Measurements from ENCODE around the gene IL13RA1.
A peak's percentile ranks its signal among the peaks of the same experiment; 100 is the strongest.
"Not testable (repeated sequence)": the region's sequence is repeated elsewhere in the genome, so short reads cannot be mapped to it uniquely, and the experiment has no call there.

IL13RA1 gene

DNA sequence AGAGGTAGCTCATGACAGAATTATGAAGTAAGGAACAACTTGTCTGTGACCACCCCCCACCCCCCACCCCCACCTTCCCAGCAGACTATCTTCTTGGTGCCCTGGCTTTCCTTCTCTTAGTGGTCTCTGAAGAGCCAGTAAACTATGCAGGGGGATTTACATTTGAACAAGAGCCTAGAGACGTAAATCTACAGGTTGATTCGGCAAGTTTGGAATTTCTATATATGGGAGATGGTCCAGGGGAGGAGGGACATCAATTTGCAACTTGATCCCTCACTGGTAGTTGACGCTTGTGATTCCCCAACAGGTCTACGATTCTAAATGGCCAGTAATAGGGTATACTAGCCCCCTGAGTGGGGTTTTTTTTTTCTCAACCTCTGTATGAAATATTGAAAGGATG lies 36.7 kb downstream of the IL13RA1 start:
- no peak overlapping the region for H3K4me3 ChIP-seq (ENCODE audit: low read length)
- DNase-seq (ENCODE audit: low read depth, low spot score), result no peak

- no peak for DNase-seq (ENCODE audit: low read depth, low spot score)
- H3K4me3 ChIP-seq (ENCODE audit: low read length), result no peak overlapping the region
These were observed 42.8 kb downstream of the IL13RA1 start for GRCh38 chrX:118770133-118770760.

GRCh38 chrX:118772051-118772450 lies 44.6 kb downstream of the IL13RA1 start:
- H3K4me3 ChIP-seq (ENCODE audit: low read length), result no peak overlapping the region
- DNase-seq (ENCODE audit: low read depth, low spot score), result no peak

GRCh38 chrX:118773782-118774181 lies 46.4 kb downstream of the IL13RA1 start:
- no peak for DNase-seq (ENCODE audit: low read depth, low spot score)
- H3K4me3 ChIP-seq (ENCODE audit: low read length), result no peak overlapping the region

DNA sequence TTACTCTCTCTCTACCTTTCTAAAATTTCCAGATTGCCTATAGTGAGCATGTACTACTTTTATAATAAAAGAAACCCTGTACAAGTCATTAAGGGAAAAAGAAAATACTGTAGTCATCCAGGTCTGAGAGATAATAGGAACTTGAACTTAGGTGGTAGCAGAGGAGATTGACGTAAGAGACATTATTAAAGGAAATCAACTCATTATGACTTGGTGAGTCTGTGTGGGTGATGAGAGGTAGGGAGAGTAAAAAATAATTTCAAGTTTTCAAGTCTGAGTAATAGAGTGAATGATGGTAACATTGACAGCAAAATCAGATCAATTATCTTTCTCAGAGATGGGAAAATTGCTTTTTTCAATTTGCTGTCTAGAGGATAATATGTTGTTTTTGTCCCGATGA lies 52.2 kb downstream of the IL13RA1 start:
- H3K4me3 ChIP-seq (ENCODE audit: low read length), result no peak overlapping the region
- no peak for DNase-seq (ENCODE audit: low read depth, low spot score)

DNA sequence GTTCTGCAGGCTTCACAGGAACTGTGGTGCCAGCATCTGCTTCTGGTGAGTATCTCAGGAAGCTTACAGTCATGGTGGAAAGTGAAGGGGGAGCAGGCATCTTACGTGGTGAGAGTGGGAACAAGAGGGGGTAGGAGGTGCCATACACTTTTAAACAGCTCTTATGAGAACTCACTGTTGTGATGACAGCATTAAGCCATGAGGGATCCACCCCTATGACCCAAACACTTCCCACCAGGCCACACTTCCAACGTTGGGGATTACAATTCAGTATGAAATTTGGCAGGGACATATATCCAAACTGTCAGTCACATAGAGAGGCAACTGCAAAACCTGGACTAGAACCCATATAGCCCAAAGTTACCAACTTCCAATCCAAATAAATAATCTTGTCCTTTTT lies 53.1 kb downstream of the IL13RA1 start:
- H3K4me3 ChIP-seq (ENCODE audit: low read length), result no peak overlapping the region
- DNase-seq (ENCODE audit: low read depth, low spot score), result no peak

GRCh38 chrX:118780911-118781310 lies 53.5 kb downstream of the IL13RA1 start:
- DNase-seq (ENCODE audit: low read depth, low spot score), result no peak
- no peak overlapping the region for H3K4me3 ChIP-seq (ENCODE audit: low read length)

- no peak overlapping the region for H3K4me3 ChIP-seq (ENCODE audit: low read length)
- no peak for DNase-seq (ENCODE audit: low read depth, low spot score)
These were observed 68.3 kb downstream of the IL13RA1 start for GRCh38 chrX:118795528-118796280.

GRCh38 chrX:118802857-118803256 lies 75.5 kb downstream of the IL13RA1 start:
- no peak for DNase-seq (ENCODE audit: low read depth, low spot score)

GRCh38 chrX:118807151-118808017 lies 80.0 kb downstream of the IL13RA1 start:
- DNase-seq (ENCODE audit: low read depth, low spot score), result peak; percentile 16

More at GRCh38 chrX:118802857-118803256, 75.5 kb downstream of the IL13RA1 start:
- H3K4me3 ChIP-seq (ENCODE audit: low read length), result no peak overlapping the region

DNA sequence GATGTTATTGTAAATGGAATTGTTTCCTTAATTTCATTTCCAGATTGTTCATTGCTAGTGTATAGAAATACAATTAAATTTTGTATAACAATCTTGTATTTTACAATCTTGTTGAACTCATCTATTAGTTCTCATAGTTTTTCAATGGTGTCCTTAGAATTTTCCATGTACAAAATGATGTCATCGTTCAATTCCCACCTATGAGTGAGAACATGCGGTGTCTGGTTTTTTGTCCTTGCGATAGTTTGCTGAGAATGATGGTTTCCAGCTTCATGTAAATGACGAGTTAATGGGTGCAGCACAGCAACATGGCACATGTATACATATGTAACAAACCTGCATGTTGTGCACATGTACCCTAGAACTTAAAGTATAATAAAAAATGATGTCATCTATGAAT lies 89.9 kb downstream of the IL13RA1 start:
- not testable (repeated sequence) for H3K4me3 ChIP-seq (ENCODE audit: low read length); DNase-seq (ENCODE audit: low read depth, low spot score)

More at GRCh38 chrX:118807151-118808017, 80.0 kb downstream of the IL13RA1 start:
- no peak overlapping the region for H3K4me3 ChIP-seq (ENCODE audit: low read length)

DNA sequence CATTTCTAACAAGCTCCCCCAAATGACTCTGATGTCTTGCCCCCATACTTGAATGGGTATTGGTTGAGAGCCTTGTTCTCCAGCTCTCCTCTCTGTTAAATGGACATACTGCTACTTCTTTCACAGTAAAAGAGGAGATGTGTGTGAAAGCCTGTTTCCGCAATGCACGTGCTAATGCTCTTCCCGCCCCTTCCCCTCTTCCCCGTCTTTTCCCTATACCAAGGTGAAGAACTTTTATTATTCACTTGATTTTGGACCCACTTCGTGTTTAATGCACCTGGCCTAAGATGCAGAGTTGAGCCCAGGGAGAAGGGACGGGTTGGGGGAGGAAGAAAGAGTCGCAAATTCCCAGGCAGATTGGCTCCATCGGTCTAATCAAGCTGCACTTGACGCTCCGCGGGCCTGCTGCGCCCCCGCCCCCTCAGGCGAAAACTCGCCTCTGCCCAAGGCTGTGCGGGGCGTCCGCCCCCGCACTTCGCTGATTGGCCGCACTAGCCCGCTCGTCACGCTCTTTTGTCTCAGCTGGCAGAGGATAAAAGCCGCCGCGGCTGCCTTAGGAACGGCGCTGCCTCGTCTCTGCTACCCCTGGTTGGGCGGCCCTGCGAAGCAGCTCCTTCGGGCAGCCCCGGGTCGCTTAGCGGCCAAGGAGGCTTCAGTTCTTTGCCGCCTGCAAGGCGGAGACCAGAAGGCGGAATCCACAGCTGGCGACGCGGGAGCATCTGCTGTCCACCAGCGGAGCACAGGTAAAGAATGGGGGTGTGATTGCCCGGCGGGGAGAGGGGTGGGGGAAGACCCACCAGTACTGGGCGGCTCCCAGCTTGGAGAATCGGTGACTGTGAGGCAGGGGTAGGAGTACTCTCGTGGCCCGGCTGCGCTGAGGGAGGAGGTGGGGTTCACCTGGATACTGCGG lies 96.1 kb downstream of the IL13RA1 start, which contains the start of gene ZCCHC12:
TSS of gene ZCCHC12 (plus strand) at position 562 of the 910 bp plus-strand sequence. CDS start 1,421 bp downstream, outside the sequence.
- H3K4me3 ChIP-seq (ENCODE audit: low read length), result no peak within 1 kb of the TSS
- DNase-seq (ENCODE audit: low read depth, low spot score), result peak; percentile 33

GRCh38 chrX:118824173-118824730 lies 96.8 kb downstream of the IL13RA1 start:
- H3K4me3 ChIP-seq (ENCODE audit: low read length), result no peak overlapping the region
- DNase-seq (ENCODE audit: low read depth, low spot score), result no peak

- no peak for DNase-seq (ENCODE audit: low read depth, low spot score)
- H3K4me3 ChIP-seq (ENCODE audit: low read length), result no peak overlapping the region
These were observed 97.8 kb downstream of the IL13RA1 start for GRCh38 chrX:118825227-118825626.

- no peak for DNase-seq (ENCODE audit: low read depth, low spot score)
- H3K4me3 ChIP-seq (ENCODE audit: low read length), result no peak overlapping the region
These were observed 112.0 kb downstream of the IL13RA1 start for GRCh38 chrX:118839334-118839958.
